ENCODE measurements around the gene ZNF804B. TPM values are rescaled to one million over a fixed set of nuclear protein-coding genes. Genes with fewer than 3 reads are reported as not detected.

ZNF804B gene
- polyA plus RNA-seq, 3 donors from 2014 or later: not detected

- no peak for DNase-seq
- no peaks in the 10 kb centered on the region for H3K4me1 Mint-ChIP-seq
- H3K36me3 Mint-ChIP-seq: peaks cover 0 to 4% (median 0%) of the 10 kb centered on the region in 3 donors
- no peaks in the 10 kb centered on the region for H3K27me3 Mint-ChIP-seq (ENCODE audit: low read depth in 3 of 3)
- no peak overlapping the region for H3K27ac Mint-ChIP-seq
- H3K9me3 Mint-ChIP-seq: peaks cover 0 to 28% (median 19%) of the 10 kb centered on the region in 6 donors
- no peak overlapping the region for H3K4me3 Mint-ChIP-seq
Observed at GRCh38 chr7:89094269-89094668, 334.8 kb downstream of the ZNF804B start.

DNA sequence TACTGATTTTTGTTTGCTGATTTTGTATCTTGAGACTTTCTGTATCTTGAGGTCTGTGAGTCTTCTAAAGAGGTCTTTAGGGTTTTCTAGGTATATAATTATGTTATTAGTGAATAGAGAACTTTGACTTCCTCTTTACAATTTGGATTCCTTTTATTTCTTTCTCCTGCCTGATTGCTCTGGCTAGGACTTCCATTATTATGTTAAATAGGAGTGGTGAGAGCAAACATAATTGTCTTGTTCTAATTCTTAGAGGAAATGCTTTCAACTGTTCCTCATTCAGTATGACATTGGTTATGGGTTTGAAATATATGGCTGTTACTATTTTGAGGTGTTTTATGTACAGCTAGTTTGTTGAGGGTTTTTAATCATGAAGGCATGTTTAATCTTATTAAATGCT is 344.1 kb downstream of the ZNF804B start:
- H3K4me3 Mint-ChIP-seq: no peak overlapping the region
- H3K9me3 Mint-ChIP-seq: peaks cover 7 to 30% (median 10%) of the 10 kb centered on the region in 6 donors
- no peaks in the 10 kb centered on the region for H3K36me3 Mint-ChIP-seq
- DNase-seq: no peak
- H3K27me3 Mint-ChIP-seq (ENCODE audit: low read depth in 3 of 3): peaks cover 0 to 5% (median 0%) of the 10 kb centered on the region in 3 donors
- no peak overlapping the region for H3K27ac Mint-ChIP-seq
- H3K4me1 Mint-ChIP-seq: no peaks in the 10 kb centered on the region

- Mint-ChIP-seq H3K27ac (no peak overlapping the region), H3K36me3 (no peaks in the 10 kb centered on the region), H3K4me1 (no peaks in the 10 kb centered on the region), H3K9me3 (peaks cover 7 to 35% (median 13%) of the 10 kb centered on the region in 6 donors), H3K4me3 (no peak overlapping the region), H3K27me3 (ENCODE audit: low read depth in 3 of 3) (peaks cover 0 to 5% (median 0%) of the 10 kb centered on the region in 3 donors)
- DNase-seq: no peak
Observed at GRCh38 chr7:89104748-89105685, 345.5 kb downstream of the ZNF804B start.

GRCh38 chr7:89123871-89124270 is 364.4 kb downstream of the ZNF804B start:
- H3K9me3 Mint-ChIP-seq: peaks cover 4 to 18% (median 8%) of the 10 kb centered on the region in 6 donors
- no peaks in the 10 kb centered on the region for H3K27me3 Mint-ChIP-seq (ENCODE audit: low read depth in 3 of 3)
- no peak overlapping the region for H3K27ac Mint-ChIP-seq

DNA sequence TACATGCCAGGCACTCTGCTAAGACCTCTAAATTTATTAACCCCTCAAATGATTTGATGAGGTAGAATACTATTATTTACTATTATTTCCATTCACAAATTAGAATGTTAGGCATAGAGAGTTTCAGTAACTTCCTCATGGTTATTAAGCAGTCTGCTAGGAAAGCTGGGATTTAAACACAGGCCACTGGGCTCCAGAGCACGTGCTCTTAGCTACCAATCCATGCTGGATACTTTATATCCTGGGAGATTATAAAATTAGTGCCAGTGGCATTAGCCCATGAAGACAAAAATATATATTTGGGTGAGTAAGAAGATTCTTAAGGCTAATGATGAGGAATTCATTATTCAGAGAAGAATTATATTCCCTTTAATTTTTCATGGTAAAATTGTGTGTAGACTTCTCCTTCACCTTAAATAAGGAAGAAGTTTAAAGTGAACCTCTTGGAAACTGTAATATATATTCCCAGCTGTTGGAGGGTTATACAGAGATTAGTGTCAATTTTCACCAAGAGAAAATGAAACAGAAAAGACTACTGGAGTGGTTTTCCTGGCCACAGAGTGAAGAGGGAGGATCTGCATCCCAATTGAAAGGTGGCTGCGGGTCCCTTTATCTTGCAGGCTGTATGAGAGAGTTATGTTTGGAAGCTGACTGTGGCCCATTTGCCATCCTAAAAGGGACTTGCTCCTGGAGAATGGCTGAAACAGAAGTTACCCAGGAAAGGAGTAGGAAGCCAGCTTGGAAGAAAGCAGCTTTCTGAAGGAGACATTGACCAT is 370.3 kb downstream of the ZNF804B start:
- H3K36me3 Mint-ChIP-seq: no peaks in the 10 kb centered on the region

More at GRCh38 chr7:89123871-89124270, 364.4 kb downstream of the ZNF804B start:
- no peak for DNase-seq
- H3K4me1 Mint-ChIP-seq: no peaks in the 10 kb centered on the region
- no peaks in the 10 kb centered on the region for H3K36me3 Mint-ChIP-seq
- no peak overlapping the region for H3K4me3 Mint-ChIP-seq

GRCh38 chr7:89133357-89133756 is 373.9 kb downstream of the ZNF804B start:
- H3K4me1 Mint-ChIP-seq: no peaks in the 10 kb centered on the region

More for the DNA sequence above, 370.3 kb downstream of the ZNF804B start:
- Mint-ChIP-seq H3K9me3 (peaks cover 1 to 25% (median 6%) of the 10 kb centered on the region in 6 donors), H3K27me3 (ENCODE audit: low read depth in 3 of 3) (no peaks in the 10 kb centered on the region), H3K27ac (no peak overlapping the region), H3K4me3 (no peak overlapping the region), H3K4me1 (no peaks in the 10 kb centered on the region)
- no peak for DNase-seq

DNA sequence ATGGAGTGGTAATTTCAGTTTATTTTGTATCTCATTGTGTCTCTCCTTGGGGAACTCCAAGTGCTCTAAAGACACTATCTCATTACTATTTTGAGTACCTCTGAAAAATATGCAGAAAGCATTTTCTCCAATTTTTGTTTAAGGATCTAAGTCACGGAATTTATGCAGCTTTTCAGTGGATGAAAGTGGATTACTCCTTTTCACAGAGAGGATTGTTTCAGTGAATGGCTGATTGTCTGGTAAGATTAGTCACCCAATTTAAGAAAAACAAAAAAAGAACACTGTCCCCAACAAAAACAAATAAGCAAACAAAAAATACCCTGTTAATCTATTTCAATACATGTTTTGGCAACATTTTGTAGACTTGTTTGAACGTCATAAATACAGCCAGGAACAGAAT is 374.3 kb downstream of the ZNF804B start:
- H3K27ac Mint-ChIP-seq: no peak overlapping the region

More at GRCh38 chr7:89133357-89133756, 373.9 kb downstream of the ZNF804B start:
- Mint-ChIP-seq H3K4me3 (no peak overlapping the region), H3K27ac (no peak overlapping the region), H3K9me3 (peaks cover 5 to 35% (median 12%) of the 10 kb centered on the region in 6 donors), H3K27me3 (ENCODE audit: low read depth in 3 of 3) (no peaks in the 10 kb centered on the region), H3K36me3 (no peaks in the 10 kb centered on the region)
- no peak for DNase-seq

DNA sequence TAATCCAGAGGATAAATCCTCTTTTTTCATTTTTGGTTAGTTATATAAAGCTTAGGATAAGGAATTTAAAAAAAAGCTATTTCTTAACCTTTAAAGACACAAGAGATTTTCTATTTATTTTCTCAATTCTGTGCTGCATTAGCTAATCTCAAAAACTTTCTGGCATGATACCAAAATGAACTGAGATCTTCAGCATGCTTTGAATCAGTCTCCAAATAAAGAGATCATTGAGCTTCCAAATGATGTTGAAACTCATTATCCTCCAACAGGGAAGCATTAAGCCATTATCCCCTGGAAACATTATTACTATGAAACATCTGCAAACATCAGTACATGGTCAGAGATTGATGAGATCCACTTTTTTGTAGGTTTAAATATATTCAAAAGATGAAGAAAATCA is 386.3 kb downstream of the ZNF804B start:
- DNase-seq: no peak
- Mint-ChIP-seq H3K27ac (no peak overlapping the region), H3K4me1 (no peaks in the 10 kb centered on the region), H3K9me3 (peaks cover 0 to 5% (median 3%) of the 10 kb centered on the region in 6 donors), H3K4me3 (no peak overlapping the region), H3K27me3 (ENCODE audit: low read depth in 3 of 3) (no peaks in the 10 kb centered on the region), H3K36me3 (no peaks in the 10 kb centered on the region)

More for the DNA sequence above, 374.3 kb downstream of the ZNF804B start:
- Mint-ChIP-seq H3K4me3 (no peak overlapping the region), H3K36me3 (no peaks in the 10 kb centered on the region), H3K9me3 (peaks cover 7 to 39% (median 13%) of the 10 kb centered on the region in 6 donors), H3K27me3 (ENCODE audit: low read depth in 3 of 3) (no peaks in the 10 kb centered on the region), H3K4me1 (no peaks in the 10 kb centered on the region)
- no peak for DNase-seq

GRCh38 chr7:89160107-89160506 is 400.6 kb downstream of the ZNF804B start:
- Mint-ChIP-seq H3K27ac (no peak overlapping the region), H3K4me1 (no peaks in the 10 kb centered on the region), H3K27me3 (ENCODE audit: low read depth in 3 of 3) (peaks cover 0 to 2% (median 0%) of the 10 kb centered on the region in 3 donors), H3K9me3 (peaks cover 8 to 26% (median 16%) of the 10 kb centered on the region in 6 donors), H3K36me3 (peaks cover 0 to 4% (median 0%) of the 10 kb centered on the region in 3 donors), H3K4me3 (no peak overlapping the region)
- DNase-seq: no peak

- Mint-ChIP-seq H3K27ac (no peak overlapping the region), H3K36me3 (no peaks in the 10 kb centered on the region), H3K27me3 (ENCODE audit: low read depth in 3 of 3) (peaks cover 0 to 3% (median 0%) of the 10 kb centered on the region in 3 donors), H3K4me1 (peaks cover 0 to 3% of the 10 kb centered on the region in 2 donors), H3K9me3 (peaks cover 1 to 22% (median 11%) of the 10 kb centered on the region in 6 donors), H3K4me3 (no peak overlapping the region)
- DNase-seq: no peak
Observed at GRCh38 chr7:89165421-89165820, 405.9 kb downstream of the ZNF804B start.

DNA sequence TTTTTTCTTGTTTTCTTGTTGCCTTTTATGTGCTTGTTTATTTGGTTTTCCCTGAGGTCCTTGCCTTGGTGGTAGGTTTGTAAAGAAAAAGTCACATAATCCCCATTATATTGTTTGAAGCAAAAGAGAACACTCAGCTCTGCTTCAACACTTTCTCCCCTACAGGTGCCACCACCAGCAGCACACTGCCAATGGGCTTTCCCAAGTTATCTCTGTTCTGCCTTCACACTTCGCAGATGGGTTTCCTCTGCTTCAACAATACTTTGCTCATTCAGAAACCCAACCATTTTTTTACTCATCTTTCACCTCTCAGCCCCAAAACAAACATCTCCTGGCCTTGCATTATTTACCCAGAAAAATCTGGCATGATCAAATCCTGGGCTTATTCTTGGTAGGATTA is 411.1 kb downstream of the ZNF804B start:
- Mint-ChIP-seq H3K9me3 (peaks cover 0 to 42% (median 12%) of the 10 kb centered on the region in 6 donors), H3K4me1 (peaks cover 5 to 8% of the 10 kb centered on the region in 2 donors), H3K36me3 (no peaks in the 10 kb centered on the region), H3K27ac (no peak overlapping the region), H3K4me3 (no peak overlapping the region), H3K27me3 (ENCODE audit: low read depth in 3 of 3) (peaks cover 0 to 3% (median 0%) of the 10 kb centered on the region in 3 donors)
- no peak for DNase-seq

DNA sequence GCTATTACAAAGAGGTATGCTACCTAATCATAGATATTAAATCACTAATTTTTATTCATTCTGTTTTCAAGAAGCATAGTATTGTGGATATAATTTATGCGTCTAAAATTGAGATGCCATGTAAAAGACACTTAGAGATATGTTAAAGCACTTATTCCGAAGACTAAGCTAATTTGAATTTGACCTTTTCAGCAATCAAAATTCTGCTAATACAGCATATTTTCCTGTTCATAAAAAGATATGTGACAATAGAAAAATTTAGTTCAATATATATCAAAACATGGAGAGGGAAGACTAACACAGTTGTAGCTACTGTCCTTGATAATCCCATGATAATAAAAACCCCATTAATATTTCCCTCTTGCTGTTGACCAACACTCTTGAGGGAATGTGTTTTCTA is 422.6 kb downstream of the ZNF804B start:
- no peak overlapping the region for H3K27ac Mint-ChIP-seq
- H3K36me3 Mint-ChIP-seq: no peaks in the 10 kb centered on the region
- H3K4me1 Mint-ChIP-seq: no peaks in the 10 kb centered on the region

GRCh38 chr7:89183712-89184111 is 424.2 kb downstream of the ZNF804B start:
- Mint-ChIP-seq H3K4me1 (no peaks in the 10 kb centered on the region), H3K27ac (no peak overlapping the region), H3K36me3 (no peaks in the 10 kb centered on the region), H3K27me3 (ENCODE audit: low read depth in 3 of 3) (no peaks in the 10 kb centered on the region), H3K9me3 (peaks cover 4 to 49% (median 19%) of the 10 kb centered on the region in 6 donors), H3K4me3 (no peak overlapping the region)
- no peak for DNase-seq

More for the DNA sequence above, 422.6 kb downstream of the ZNF804B start:
- H3K27me3 Mint-ChIP-seq (ENCODE audit: low read depth in 3 of 3): peaks cover 0 to 4% (median 0%) of the 10 kb centered on the region in 3 donors
- H3K9me3 Mint-ChIP-seq: peaks cover 4 to 61% (median 20%) of the 10 kb centered on the region in 6 donors
- DNase-seq: no peak
- H3K4me3 Mint-ChIP-seq: no peak overlapping the region
